GM12878 (cell line): ENCODE results near the gene PKD1. TPM values are rescaled to one million over a fixed set of nuclear protein-coding genes. Genes with fewer than 3 reads are reported as not detected.

Experiments used
- ATAC-seq: fragments of 200-7000 bp; cut with Tn5 transposase; 3 replicates; pipeline ENCODE4 v1.9.1; 2020; ENCODE audit warnings: mild to moderate bottlenecking, moderate library complexity
- BruUV-seq: library from RNA; stranded (reverse); fragments of 400-500 nt; replicated peaks from 2 replicates; lab custom pipeline; 2021; lab: Mats Ljungman, UMichigan
- CTCF ChIA-PET: fragments of 300-600 bp; sonication (Branson Sonifier 250); formaldehyde crosslinking; extraction: SDS; loops from one replicate; lab custom pipeline; 2021; ENCODE audit warnings: inconsistent platforms; lab: Yijun Ruan, JAX
- POLR2A ChIA-PET: fragments of 350-600 bp; formaldehyde crosslinking; extraction: SDS; loops from one replicate; lab custom pipeline; 2021; ENCODE audit warnings: inconsistent platforms; lab: Charles Lee
- RAD21 ChIA-PET: fragments of 300-600 bp; sonication (Branson Sonifier 250); formaldehyde crosslinking; loops from one replicate; lab custom pipeline; 2023; ENCODE audit warnings: antibody characterized with exemption; ENCODE audit not compliant: unreplicated experiment; lab: Charles Lee
- SMC1A ChIA-PET: fragments of 300-600 bp; sonication (Branson Sonifier 250); formaldehyde crosslinking; loops from one replicate; lab custom pipeline; 2023; ENCODE audit not compliant: unreplicated experiment, uncharacterized antibody; lab: Charles Lee
- DNase-seq: peaks from one replicate; pipeline ENCODE4 v3.0.0-alpha.2; 2011; ENCODE audit warnings: low read depth, low spot score
- FAIRE-seq: peaks from 3 replicates; lab custom pipeline; 2011; peaks lifted over from hg19 to GRCh38; lab: Jason Lieb, UNC
- H2AFZ ChIP-seq: 2 replicates; pipeline ENCODE4 v1.6.0; 2011; ENCODE audit warnings: low read depth, low read length, control low read depth; ENCODE audit not compliant: control insufficient read depth
- H3K27ac ChIP-seq: 2 replicates; pipeline ENCODE4 v1.5.1; 2011; ENCODE audit warnings: control low read depth; ENCODE audit not compliant: control insufficient read depth, insufficient read depth
- H3K27me3 ChIP-seq, 2 experiments: replicated peaks in 1 of 2; 2 replicates each; pipeline versions ENCODE4 v1.6.0 to v1.6.1; 2011; ENCODE audit warnings: low read length in 1 of 2; ENCODE audit not compliant: control insufficient read depth in 2 of 2, insufficient read depth in 2 of 2
- H3K36me3 ChIP-seq, 2 experiments: 2 replicates each; pipeline ENCODE4 v1.5.1; 2011; ENCODE audit warnings: low read length in 1 of 2; ENCODE audit not compliant: control insufficient read depth in 2 of 2, insufficient read depth in 2 of 2
- H3K4me1 ChIP-seq: 2 replicates; pipeline ENCODE4 v1.6.1; 2011; ENCODE audit warnings: mild to moderate bottlenecking, low read length, moderate library complexity, mixed read lengths; ENCODE audit not compliant: control insufficient read depth, insufficient read depth
- H3K4me2 ChIP-seq: 2 replicates; pipeline ENCODE4 v1.6.0; 2011; ENCODE audit warnings: control low read depth; ENCODE audit not compliant: control insufficient read depth, insufficient read depth
- H3K4me3 ChIP-seq: fragments of 200-600 bp; sonication (generic); 2 replicates; pipeline ENCODE4 v1.5.1; 2016
- H3K79me2 ChIP-seq: 2 replicates; pipeline ENCODE4 v1.6.0; 2011; ENCODE audit warnings: low read length; ENCODE audit not compliant: control insufficient read depth, insufficient read depth
- H3K9ac ChIP-seq: 2 replicates; pipeline ENCODE4 v1.8.0; 2011; ENCODE audit warnings: low read length, control low read depth, mixed read lengths; ENCODE audit not compliant: control insufficient read depth, insufficient read depth
- H3K9me3 ChIP-seq: replicated peaks from 3 replicates; pipeline ENCODE4 v1.5.1; 2011; ENCODE audit warnings: mild to moderate bottlenecking, low read length; ENCODE audit not compliant: control insufficient read depth, insufficient read depth
- H4K20me1 ChIP-seq: 2 replicates; pipeline ENCODE4 v1.6.0; 2011; ENCODE audit not compliant: control insufficient read depth, insufficient read depth
- BACH1 ChIP-seq: fragments of 450-650 bp; IDR thresholded peaks from 2 replicates; pipeline ENCODE4 v1.6.1; 2017; ENCODE audit warnings: mild to moderate bottlenecking, borderline replicate concordance
- BMI1 ChIP-seq: fragments of 450-650 bp; IDR thresholded peaks from 2 replicates; pipeline ENCODE4 v1.6.1; 2016; ENCODE audit warnings: mild to moderate bottlenecking, moderate library complexity, borderline replicate concordance
- CHD4 ChIP-seq: fragments of 200-600 bp; sonication (generic); IDR thresholded peaks from 2 replicates; pipeline ENCODE4 v1.6.1; 2016; ENCODE audit warnings: mild to moderate bottlenecking
- ESRRA ChIP-seq: IDR thresholded peaks from 2 replicates; pipeline ENCODE4 v1.6.1; 2012; ENCODE audit warnings: mild to moderate bottlenecking, low read length, improper control_type of control experiment
- FOXK2 ChIP-seq: fragments of 450-650 bp; IDR thresholded peaks from 2 replicates; pipeline ENCODE4 v1.6.1; 2017; ENCODE audit warnings: mild to moderate bottlenecking, moderate library complexity
- IKZF1 ChIP-seq: fragments of 450-650 bp; conservative IDR thresholded peaks from 2 replicates; pipeline ENCODE4 v1.6.1; 2017; ENCODE audit warnings: antibody characterized with exemption, mild to moderate bottlenecking
- KDM1A ChIP-seq: fragments of 200-600 bp; sonication (generic); IDR thresholded peaks from 2 replicates; pipeline ENCODE4 v1.6.1; 2016; ENCODE audit warnings: borderline replicate concordance
- LARP7 ChIP-seq: fragments of 450-650 bp; IDR thresholded peaks from 2 replicates; pipeline ENCODE4 v1.6.1; 2017; ENCODE audit warnings: mild to moderate bottlenecking
- NR2C2 ChIP-seq: IDR thresholded peaks from 2 replicates; pipeline ENCODE4 v1.6.1; 2011; ENCODE audit warnings: borderline replicate concordance, low read depth; ENCODE audit not compliant: control insufficient read depth, insufficient read length
- PML ChIP-seq: IDR thresholded peaks from 2 replicates; pipeline ENCODE4 v1.6.1; 2012; ENCODE audit warnings: low read length, inconsistent platforms
- POU2F2 ChIP-seq: IDR thresholded peaks from 3 replicates; pipeline ENCODE4 v1.6.1; 2011; ENCODE audit warnings: low read depth, mild to moderate bottlenecking, low read length, borderline replicate concordance
- STAT1 ChIP-seq: fragments of 450-650 bp; conservative IDR thresholded peaks from 2 replicates; pipeline ENCODE4 v1.6.1; 2014; ENCODE audit warnings: antibody characterized with exemption, mild to moderate bottlenecking
- TBL1XR1 ChIP-seq: IDR thresholded peaks from 2 replicates; pipeline ENCODE4 v1.6.1; 2012; ENCODE audit warnings: low read depth, low read length, improper control_type of control experiment
- WGBS: methylation state at CpG from one replicate; pipeline ENCODE4 v1.1.6; 2016; ENCODE audit warnings: low lambda C conversion rate; ENCODE audit not compliant: insufficient replicate concordance, insufficient coverage; ENCODE audit errors: missing lambda C conversion rate; 5-methylcytosine and 5-hydroxymethylcytosine counted together
- in situ Hi-C: fragments of 300-500 bp; cut with MboI; formaldehyde crosslinking; loops from 9 replicates; pipeline ENCODE4 v1.14.3; 2018; ENCODE audit warnings: mixed read lengths
- intact Hi-C: fragments of 100-400 bp; cut with micrococcal nuclease; formaldehyde crosslinking; loops from one replicate; pipeline ENCODE4 v1.14.2; 2022; ENCODE audit not compliant: unreplicated experiment
- polyA plus RNA-seq, 11 experiments: library from polyadenylated mRNA; depleted of rRNA in 4 of 11; unstranded in 6 of 11; stranded (reverse) in 5 of 11; fragments of >200 nt; fragmentation: Nextera tagmentation in 4 of 11; fragmentation: Illumina TruSeq in 1 of 11; extraction: Ambion mirVana in 4 of 11; extraction: Trizol in 1 of 11; gene quantifications; 1 replicate in 1 of 11; 2 replicates in 10 of 11; pipeline versions ENCODE4 v1.2.1 to v1.2.3, GENCODE V29; 2011 to 2016; ENCODE audit warnings: inconsistent platforms in 2 of 11, missing spikeins in 2 of 11, low read depth in 1 of 11
- total RNA-seq, 4 experiments: library from RNA; depleted of rRNA in 3 of 4; stranded (reverse); fragments of >200 nt in 3 of 4; fragmentation: Illumina TruSeq in 1 of 4; extraction: Trizol in 1 of 4; gene quantifications; 2 replicates each; pipeline versions ENCODE4 v1.2.1 to v1.2.3, GENCODE V29; 2013 to 2021
- TF ChIP-seq, protein P1 (sequence below): IDR thresholded peaks from 2 replicates; pipeline ENCODE4 v1.6.1; 2011; ENCODE audit warnings: borderline replicate concordance, low read depth, mild to moderate bottlenecking, moderate library complexity, low read length; ENCODE audit not compliant: insufficient read depth, poor library complexity, severe bottlenecking

PKD1 gene
- total and polyA plus RNA-seq, 10 of the 15 experiments (the other 5 are each of a cell fraction or from before 2014, with no cell fraction given), result 0.11 to 62.0 (median 6.1) TPM

- H3K36me3 ChIP-seq, result no peaks in the 10 kb centered on the region
- H3K27me3 ChIP-seq, result no peaks in the 10 kb centered on the region
- ChIA-PET SMC1A (interaction anchor here (1.6 to 1.8 kb wide), 3 partner anchors 9 to 123 kb away, joined by 3 to 6 read pairs (median 4); partner anchors contain the start of gene TRAF7), CTCF (interaction anchor here (0.6 to 1.1 kb wide), 3 partner anchors 24 to 1237 kb away, joined by 3 to 5 read pairs (median 5); no protein-coding TSS in a partner anchor), RAD21 (interaction anchor here (0.8 kb wide), 1 partner anchor 8 kb away, joined by 3 read pairs; no protein-coding TSS in a partner anchor), POLR2A (interaction anchor here (0.6 kb wide), 1 partner anchor 94 kb away, joined by 10 read pairs; no protein-coding TSS in a partner anchor)
- no peaks in the 10 kb centered on the region for H3K79me2 ChIP-seq
- WGBS, result 58% methylated on average over 5 of the region's 5 CpGs
- intact Hi-C loops (no loop called here), in situ Hi-C loops (loop anchor here (10.0 kb wide), 2 partner anchors 61 to 281 kb away; no protein-coding TSS in a partner anchor)
- H3K4me3 ChIP-seq, result no peak overlapping the region
- DNase-seq (no peak), ATAC-seq (no peak), FAIRE-seq (no peak)
- no peak overlapping the region for H3K27ac ChIP-seq
- H3K9me3 ChIP-seq, result no peaks in the 10 kb centered on the region
- no TSS peak for BruUV-seq
- no peak overlapping the region for H3K9ac ChIP-seq
- H3K4me1 ChIP-seq, result peaks cover 15% of the 10 kb centered on the region
- no peak overlapping the region for H3K4me2 ChIP-seq
- H2AFZ ChIP-seq, result no peak overlapping the region
- no peak for TF ChIP-seq LARP7
- TF ChIP-seq KDM1A, result no peak
- no peak for TF ChIP-seq TBL1XR1
- H4K20me1 ChIP-seq, result no peaks in the 10 kb centered on the region
Observed at GRCh38 chr16:2145843-2146242, 10.1 kb upstream of the PKD1 start.

DNA sequence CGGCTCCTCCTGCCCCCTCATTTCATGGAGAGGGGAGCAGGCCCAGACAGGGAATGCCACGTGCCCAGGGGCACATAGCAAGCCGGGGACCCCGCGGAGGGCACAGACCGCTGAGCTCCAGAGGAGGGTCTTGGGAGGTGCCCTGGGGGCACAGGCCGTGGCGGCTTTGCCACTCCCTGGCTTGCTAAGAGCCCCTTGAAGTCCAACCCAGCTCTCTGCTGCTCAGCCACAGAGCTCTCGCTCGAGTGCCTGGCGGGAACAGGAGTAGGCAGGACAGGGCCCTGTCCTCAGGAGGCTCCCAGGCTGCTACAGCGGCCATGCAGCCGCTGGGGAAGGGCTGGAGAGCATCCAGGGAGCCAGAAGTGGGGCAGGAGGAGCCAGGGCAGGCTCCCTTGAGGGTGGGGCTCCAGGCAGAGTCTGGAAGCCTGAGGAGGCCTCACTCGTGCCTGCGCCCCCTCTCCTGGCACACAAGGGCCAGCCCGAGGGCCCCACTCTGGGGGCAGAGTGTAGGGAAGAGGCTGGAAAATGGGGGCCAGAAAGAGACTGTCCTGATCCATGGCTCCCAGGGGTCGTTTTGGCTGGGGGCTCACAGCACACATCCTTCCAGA, 8.3 kb upstream of the PKD1 start:
- no peak for DNase-seq
- intact Hi-C loops, result no loop called here
- in situ Hi-C loops, result loop anchor here (5.0 to 10.0 kb wide), 3 partner anchors 59 to 279 kb away; no protein-coding TSS in a partner anchor
- no peak overlapping the region for H3K9ac ChIP-seq
- TF ChIP-seq STAT1, result no peak
- TF ChIP-seq PML, result no peak
- TF ChIP-seq BACH1, result no peak
- no peak for TF ChIP-seq IKZF1
- TF ChIP-seq CHD4, result no peak
- no peak for TF ChIP-seq BMI1
- TF ChIP-seq ESRRA, result no peak
- TF ChIP-seq POU2F2, result no peak
- TF ChIP-seq, protein P1, sequence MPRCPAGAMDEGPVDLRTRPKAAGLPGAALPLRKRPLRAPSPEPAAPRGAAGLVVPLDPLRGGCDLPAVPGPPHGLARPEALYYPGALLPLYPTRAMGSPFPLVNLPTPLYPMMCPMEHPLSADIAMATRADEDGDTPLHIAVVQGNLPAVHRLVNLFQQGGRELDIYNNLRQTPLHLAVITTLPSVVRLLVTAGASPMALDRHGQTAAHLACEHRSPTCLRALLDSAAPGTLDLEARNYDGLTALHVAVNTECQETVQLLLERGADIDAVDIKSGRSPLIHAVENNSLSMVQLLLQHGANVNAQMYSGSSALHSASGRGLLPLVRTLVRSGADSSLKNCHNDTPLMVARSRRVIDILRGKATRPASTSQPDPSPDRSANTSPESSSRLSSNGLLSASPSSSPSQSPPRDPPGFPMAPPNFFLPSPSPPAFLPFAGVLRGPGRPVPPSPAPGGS, result no peak
- no peak for TF ChIP-seq NR2C2
- TF ChIP-seq FOXK2, result no peak
- no peak for ATAC-seq
- no peaks in the 10 kb centered on the region for H4K20me1 ChIP-seq
- no peak for FAIRE-seq
- peaks cover 2% of the 10 kb centered on the region; the same call in 1 of the 2 replicates for H3K4me1 ChIP-seq
- no peaks in the 10 kb centered on the region for H3K9me3 ChIP-seq
- CTCF ChIA-PET, result interaction anchor here (1.0 to 1.1 kb wide), 3 partner anchors 9 to 51 kb away, joined by 3 read pairs; no protein-coding TSS in a partner anchor
- H3K27ac ChIP-seq, result no peak overlapping the region
- POLR2A ChIA-PET, result no interaction called here
- RAD21 ChIA-PET, result no interaction called here
- no peaks in the 10 kb centered on the region for H3K79me2 ChIP-seq
- H2AFZ ChIP-seq, result no peak overlapping the region
- 67% methylated on average over 17 of the region's 17 CpGs for WGBS
- no peak overlapping the region for H3K4me2 ChIP-seq
- no peak overlapping the region for H3K4me3 ChIP-seq
- no peaks in the 10 kb centered on the region for H3K36me3 ChIP-seq
- SMC1A ChIA-PET, result interaction anchor here (0.7 kb wide), 1 partner anchor 22 kb away, joined by 3 read pairs; no protein-coding TSS in a partner anchor
- H3K27me3 ChIP-seq, result no peaks in the 10 kb centered on the region
- no TSS peak for BruUV-seq
